Endothelial cell of umbilical vein (primary cell): ENCODE measurements around the gene CHEK2. TPM values are rescaled to one million over a fixed set of nuclear protein-coding genes. Genes with fewer than 3 reads are reported as not detected.

Experiments used
- BruUV-seq: library from RNA; stranded (reverse); fragments of 400-500 nt; replicated peaks from 2 replicates; lab custom pipeline; 2021; lab: Mats Ljungman, UMichigan
- CTCF ChIA-PET: fragments of 300-600, 350-600 bp; sonication (Branson Sonifier 250); formaldehyde crosslinking; loops from one replicate; lab custom pipeline; 2021; ENCODE audit warnings: antibody characterized with exemption, inconsistent platforms; lab: Charles Lee
- POLR2A ChIA-PET: fragments of 300-600, 350-600 bp; sonication (Branson Sonifier 250); formaldehyde crosslinking; loops from one replicate; lab custom pipeline; 2021; ENCODE audit warnings: antibody characterized with exemption, inconsistent platforms; lab: Charles Lee
- DNase-seq: peaks from one replicate; pipeline ENCODE4 v3.0.0-alpha.2; 2011; ENCODE audit warnings: low read depth, low spot score
- FAIRE-seq: peaks from 2 replicates; lab custom pipeline; 2011; peaks lifted over from hg19 to GRCh38; lab: Jason Lieb, UNC
- H2AFZ ChIP-seq: 2 replicates; pipeline ENCODE4 v1.6.0; 2012; ENCODE audit warnings: low read depth, low read length, control low read depth, inconsistent platforms
- H3K27ac ChIP-seq: 2 replicates; pipeline ENCODE4 v1.5.1; 2011; ENCODE audit warnings: low read depth, mild to moderate bottlenecking, control low read depth, low read length, moderate library complexity; ENCODE audit not compliant: insufficient read depth
- H3K27me3 ChIP-seq, 2 experiments: 2 replicates each; pipeline versions ENCODE4 v1.6.0 to v1.6.1; 2011; ENCODE audit warnings: low read length in 2 of 2, mixed read lengths in 1 of 2; ENCODE audit not compliant: control insufficient read depth in 2 of 2, insufficient read depth in 2 of 2
- H3K36me3 ChIP-seq, 2 experiments: 2 replicates in 1 of 2; 3 replicates in 1 of 2; pipeline ENCODE4 v1.5.1; 2011; ENCODE audit warnings: low read length in 2 of 2, mild to moderate bottlenecking in 1 of 2, moderate library complexity in 1 of 2; ENCODE audit not compliant: control insufficient read depth in 2 of 2, insufficient read depth in 2 of 2; ENCODE audit errors: extremely low read depth in 1 of 2
- H3K4me1 ChIP-seq: 3 replicates; pipeline ENCODE4 v1.5.1; 2011; ENCODE audit warnings: mild to moderate bottlenecking, low read length; ENCODE audit not compliant: control insufficient read depth, insufficient read depth; ENCODE audit errors: extremely low read depth
- H3K4me2 ChIP-seq: 2 replicates; pipeline ENCODE4 v1.6.1; 2011; ENCODE audit warnings: low read length, control low read depth, mixed read lengths; ENCODE audit not compliant: insufficient read depth
- H3K4me3 ChIP-seq, 3 experiments: fragments of 200-600 bp in 1 of 3; sonication (generic), shearing (Covaris generic) in 1 of 3; replicated peaks in 1 of 3; 2 replicates each; pipeline ENCODE4 v1.5.1; 2011 to 2016; ENCODE audit warnings: control low read depth in 3 of 3, low read length in 3 of 3, mild to moderate bottlenecking in 2 of 3, inconsistent platforms in 1 of 3, low read depth in 1 of 3, moderate library complexity in 1 of 3; ENCODE audit not compliant: insufficient read depth in 1 of 3
- H3K79me2 ChIP-seq: 2 replicates; pipeline ENCODE4 v1.6.0; 2012; ENCODE audit warnings: low read length, inconsistent platforms; ENCODE audit not compliant: control insufficient read depth, insufficient read depth
- H3K9ac ChIP-seq: replicated peaks from 2 replicates; pipeline ENCODE3; 2011; ENCODE audit warnings: low read length, control low read depth; ENCODE audit not compliant: insufficient read depth; ENCODE audit errors: extremely low read depth
- H3K9me1 ChIP-seq: replicated peaks from 3 replicates; pipeline ENCODE4 v1.6.0; 2011; ENCODE audit warnings: mild to moderate bottlenecking, low read length; ENCODE audit not compliant: control insufficient read depth, insufficient read depth; ENCODE audit errors: extremely low read depth
- H3K9me3 ChIP-seq: replicated peaks from 2 replicates; pipeline ENCODE4 v1.5.1; 2012; ENCODE audit warnings: low read length, inconsistent platforms; ENCODE audit not compliant: control insufficient read depth, insufficient read depth
- H4K20me1 ChIP-seq: replicated peaks from 2 replicates; pipeline ENCODE3; 2011; ENCODE audit warnings: mild to moderate bottlenecking, low read length; ENCODE audit not compliant: control insufficient read depth, insufficient read depth; ENCODE audit errors: extremely low read depth
- EZH2 ChIP-seq: IDR thresholded peaks from 2 replicates; pipeline ENCODE4 v1.6.1; 2012; ENCODE audit warnings: borderline replicate concordance, low read depth, mild to moderate bottlenecking, moderate library complexity, low read length, inconsistent platforms; ENCODE audit not compliant: severe bottlenecking
- GATA2 ChIP-seq: IDR thresholded peaks from 2 replicates; pipeline ENCODE4 v1.7.0; 2011; ENCODE audit warnings: low read depth, mild to moderate bottlenecking, moderate library complexity, mixed read lengths, low read length; ENCODE audit not compliant: insufficient read length, insufficient read depth
- MYC ChIP-seq: IDR thresholded peaks from one replicate; pipeline ENCODE4 v1.6.1; 2011; ENCODE audit warnings: mild to moderate bottlenecking, low read depth, low read length
- POLR2A ChIP-seq: IDR thresholded peaks from 2 replicates; pipeline ENCODE4 v1.6.1; 2012; ENCODE audit warnings: low read depth, mild to moderate bottlenecking, control low read depth, low read length
- dilution Hi-C: fragments of 300-500 bp; cut with MboI; formaldehyde crosslinking; loops from one replicate; pipeline ENCODE4 v1.15.0; 2019; ENCODE audit warnings: low sequenced_read_pairs; ENCODE audit not compliant: extremely low pct_ligation_motif_present
- intact Hi-C: fragments of 100-400 bp; cut with micrococcal nuclease; formaldehyde crosslinking; loops from one replicate; pipeline ENCODE4 v1.10.0; 2022
- polyA plus RNA-seq, 4 experiments: library from polyadenylated mRNA; depleted of rRNA in 3 of 4; stranded (reverse) in 3 of 4; unstranded in 1 of 4; fragments of >200 nt; gene quantifications; 2 replicates each; pipeline versions ENCODE4 v1.2.1 to v1.2.3, GENCODE V29; 2011 to 2012; ENCODE audit warnings: missing spikeins in 1 of 4
- total RNA-seq: library from RNA; stranded (reverse); gene quantifications from 2 replicates; pipeline ENCODE4 v1.2.3, GENCODE V29; 2021
- TF ChIP-seq, protein P1 (sequence below), 2 donors: IDR thresholded peaks; 1 replicate in 1 of 2; 2 replicates in 1 of 2; pipeline ENCODE4 v1.5.1; 2011; ENCODE audit warnings: low read length in 2 of 2, mild to moderate bottlenecking in 2 of 2, moderate library complexity in 2 of 2, control low read depth in 1 of 2, inconsistent platforms in 1 of 2, low read depth in 1 of 2; ENCODE audit not compliant: insufficient read depth in 1 of 2; ENCODE audit errors: extremely low read depth in 1 of 2

The CHEK2 gene
- total and polyA plus RNA-seq, 2 donors (not counting 3 experiments of a cell fraction or from before 2014, with no cell fraction given) = 24.6 to 24.9 TPM

DNA sequence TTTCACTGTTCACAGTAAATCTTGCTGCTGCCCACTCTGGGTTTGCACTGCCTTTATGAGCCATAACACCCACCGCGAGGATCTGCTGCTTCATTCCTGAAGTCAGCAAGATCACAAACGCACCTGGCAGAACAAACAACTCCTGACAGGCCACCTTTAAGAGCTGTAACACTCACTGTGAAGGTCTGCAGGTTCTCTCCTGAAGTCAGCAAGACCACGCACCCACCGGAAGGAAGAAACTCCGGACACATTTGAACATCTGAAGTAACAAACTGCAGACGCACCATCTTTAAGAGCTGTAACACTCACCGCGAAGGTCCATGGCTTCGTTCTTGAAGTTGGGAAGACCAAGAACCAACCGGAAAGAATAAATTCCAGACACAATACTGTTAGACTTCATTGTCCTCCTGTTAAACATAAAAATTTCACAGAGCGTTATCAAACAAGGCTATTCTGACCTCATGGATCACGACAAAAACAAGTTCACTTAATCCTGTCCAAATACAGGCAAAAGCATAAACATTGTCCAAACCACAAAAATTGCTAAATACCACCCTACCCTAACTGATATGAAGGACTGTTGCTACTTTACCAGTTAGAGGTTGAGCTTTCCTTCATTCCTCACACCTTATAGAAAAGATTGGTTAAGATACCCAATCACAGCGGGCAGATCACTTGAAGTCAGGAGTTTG is 27.9 kb upstream of the CHEK2 start:
- H3K27ac ChIP-seq = no peak overlapping the region
- H3K9me3 ChIP-seq = no peaks in the 10 kb centered on the region
- intact Hi-C loops (no loop called here), dilution Hi-C loops (no loop called here)
- H3K79me2 ChIP-seq = peaks cover 11% of the 10 kb centered on the region
- ChIA-PET POLR2A (no interaction called here), CTCF (interaction anchor here (1.1 to 1.2 kb wide), 2 partner anchors 9 to 169 kb away, joined by 3 to 4 read pairs; no protein-coding TSS in a partner anchor)
- no peaks in the 10 kb centered on the region for H4K20me1 ChIP-seq
- H3K9me1 ChIP-seq = no peaks in the 10 kb centered on the region
- no peak overlapping the region for H3K4me3 ChIP-seq
- no peak overlapping the region for H2AFZ ChIP-seq
- BruUV-seq = no TSS peak
- FAIRE-seq (no peak), DNase-seq (no peak)
- no peak overlapping the region for H3K4me2 ChIP-seq
- peaks cover 4% of the 10 kb centered on the region for H3K4me1 ChIP-seq
- no peak for TF ChIP-seq POLR2A
- no peak overlapping the region for H3K9ac ChIP-seq
- H3K36me3 ChIP-seq = no peaks in the 10 kb centered on the region
- H3K27me3 ChIP-seq = no peaks in the 10 kb centered on the region

DNA sequence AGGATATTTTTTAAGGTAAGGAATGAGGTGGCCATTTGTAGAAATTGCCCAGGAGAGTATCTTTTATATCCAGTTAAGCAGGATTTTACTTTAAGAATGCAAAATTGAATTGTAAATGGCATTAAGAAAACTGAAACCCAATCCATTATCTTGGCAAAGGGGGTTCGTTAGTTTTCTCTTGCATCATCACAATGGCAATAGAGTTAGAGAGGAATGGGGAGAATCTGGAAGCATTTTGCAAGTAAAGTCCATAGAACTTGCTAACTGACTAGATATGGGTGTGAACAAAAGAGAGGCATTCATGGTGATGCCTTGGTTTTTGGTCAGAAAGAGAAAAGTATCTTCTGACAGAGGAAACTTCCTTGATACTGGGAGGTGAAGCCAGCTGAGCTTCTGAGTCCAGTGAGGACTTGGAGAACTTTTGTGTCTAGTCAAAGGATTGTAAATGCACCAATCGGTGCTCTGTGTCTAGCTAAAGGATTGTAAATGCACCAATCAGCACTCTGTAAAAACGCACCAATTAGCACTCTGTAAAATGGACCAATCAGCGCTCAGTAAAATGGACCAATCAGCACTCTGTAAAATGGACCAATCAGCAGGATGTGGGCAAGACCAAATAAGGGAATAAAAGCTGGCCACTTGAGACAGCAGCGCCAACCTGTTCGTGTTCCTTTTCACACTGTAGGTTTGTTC is 27.2 kb upstream of the CHEK2 start:
- Histone ChIP-seq H3K79me2 (peaks cover 8% of the 10 kb centered on the region), H3K9me3 (no peaks in the 10 kb centered on the region), H3K9ac (no peak overlapping the region), H3K4me3 (no peak overlapping the region), H3K9me1 (no peaks in the 10 kb centered on the region), H3K4me1 (peaks cover 4% of the 10 kb centered on the region), H3K36me3 (no peaks in the 10 kb centered on the region), H4K20me1 (no peaks in the 10 kb centered on the region), H3K27me3 (no peaks in the 10 kb centered on the region), H3K27ac (no peak overlapping the region), H2AFZ (no peak overlapping the region), H3K4me2 (no peak overlapping the region)
- TF ChIP-seq, protein P1, sequence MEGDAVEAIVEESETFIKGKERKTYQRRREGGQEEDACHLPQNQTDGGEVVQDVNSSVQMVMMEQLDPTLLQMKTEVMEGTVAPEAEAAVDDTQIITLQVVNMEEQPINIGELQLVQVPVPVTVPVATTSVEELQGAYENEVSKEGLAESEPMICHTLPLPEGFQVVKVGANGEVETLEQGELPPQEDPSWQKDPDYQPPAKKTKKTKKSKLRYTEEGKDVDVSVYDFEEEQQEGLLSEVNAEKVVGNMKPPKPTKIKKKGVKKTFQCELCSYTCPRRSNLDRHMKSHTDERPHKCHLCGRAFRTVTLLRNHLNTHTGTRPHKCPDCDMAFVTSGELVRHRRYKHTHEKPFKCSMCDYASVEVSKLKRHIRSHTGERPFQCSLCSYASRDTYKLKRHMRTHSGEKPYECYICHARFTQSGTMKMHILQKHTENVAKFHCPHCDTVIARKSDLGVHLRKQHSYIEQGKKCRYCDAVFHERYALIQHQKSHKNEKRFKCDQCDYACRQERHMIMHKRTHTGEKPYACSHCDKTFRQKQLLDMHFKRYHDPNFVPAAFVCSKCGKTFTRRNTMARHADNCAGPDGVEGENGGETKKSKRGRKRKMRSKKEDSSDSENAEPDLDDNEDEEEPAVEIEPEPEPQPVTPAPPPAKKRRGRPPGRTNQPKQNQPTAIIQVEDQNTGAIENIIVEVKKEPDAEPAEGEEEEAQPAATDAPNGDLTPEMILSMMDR (IDR thresholded peaks at IDR 0.05; ENCODE audit: extremely low read depth in 1 of 2, insufficient read depth in 1 of 2, low read depth in 1 of 2, low read length in 2 of 2) = no peak
- TF ChIP-seq EZH2 (no peak), GATA2 (no peak), POLR2A (no peak), MYC (no peak)
- ChIA-PET POLR2A (no interaction called here), CTCF (interaction anchor here (1.2 kb wide), 1 partner anchor 8 kb away, joined by 4 read pairs; no protein-coding TSS in a partner anchor)
- dilution Hi-C loops = no loop called here
- FAIRE-seq (no peak), DNase-seq (no peak)
- BruUV-seq = no TSS peak
- intact Hi-C loops = no loop called here
